ENCODE results near the gene RHOB.

The RHOB gene

DNA sequence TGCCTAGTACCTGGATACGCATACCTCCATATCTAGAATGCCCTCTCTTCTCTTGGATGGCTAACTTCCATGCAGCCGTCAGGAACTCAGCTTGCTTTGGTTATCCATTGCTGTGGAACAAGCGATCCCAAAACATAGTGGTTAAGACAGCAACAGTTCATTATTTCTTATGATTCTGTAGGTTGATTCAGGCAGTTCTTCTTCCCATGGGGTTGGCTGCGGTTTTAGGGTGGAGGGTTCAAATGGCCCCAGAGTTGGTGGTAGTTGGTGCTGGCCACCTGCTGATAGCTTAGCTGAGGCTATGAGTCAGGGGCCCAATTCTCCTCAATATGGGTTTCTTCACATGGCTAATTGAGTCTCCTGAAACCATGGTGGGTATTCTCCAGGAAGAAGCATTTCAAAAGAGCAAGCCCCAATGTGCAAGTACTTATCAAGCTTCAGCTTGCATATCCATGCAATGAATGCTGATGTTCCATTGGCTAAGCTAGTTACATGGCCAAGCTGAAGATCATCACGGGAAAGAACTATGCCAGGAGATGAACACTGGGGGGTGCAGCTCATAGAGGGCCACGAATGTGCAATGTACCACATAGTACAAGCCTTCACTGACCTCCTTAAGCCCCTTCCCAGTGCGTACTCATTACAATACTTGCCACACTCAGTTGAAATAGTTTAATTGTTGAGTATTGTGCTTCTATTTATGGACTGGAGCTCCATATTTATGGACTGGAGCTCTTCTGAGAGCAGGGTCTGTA, 10.0 kb upstream of the RHOB start:
- DNase-seq (ENCODE audit: low read depth in 2 of 3, low spot score in 1 of 3) = no peak

DNA sequence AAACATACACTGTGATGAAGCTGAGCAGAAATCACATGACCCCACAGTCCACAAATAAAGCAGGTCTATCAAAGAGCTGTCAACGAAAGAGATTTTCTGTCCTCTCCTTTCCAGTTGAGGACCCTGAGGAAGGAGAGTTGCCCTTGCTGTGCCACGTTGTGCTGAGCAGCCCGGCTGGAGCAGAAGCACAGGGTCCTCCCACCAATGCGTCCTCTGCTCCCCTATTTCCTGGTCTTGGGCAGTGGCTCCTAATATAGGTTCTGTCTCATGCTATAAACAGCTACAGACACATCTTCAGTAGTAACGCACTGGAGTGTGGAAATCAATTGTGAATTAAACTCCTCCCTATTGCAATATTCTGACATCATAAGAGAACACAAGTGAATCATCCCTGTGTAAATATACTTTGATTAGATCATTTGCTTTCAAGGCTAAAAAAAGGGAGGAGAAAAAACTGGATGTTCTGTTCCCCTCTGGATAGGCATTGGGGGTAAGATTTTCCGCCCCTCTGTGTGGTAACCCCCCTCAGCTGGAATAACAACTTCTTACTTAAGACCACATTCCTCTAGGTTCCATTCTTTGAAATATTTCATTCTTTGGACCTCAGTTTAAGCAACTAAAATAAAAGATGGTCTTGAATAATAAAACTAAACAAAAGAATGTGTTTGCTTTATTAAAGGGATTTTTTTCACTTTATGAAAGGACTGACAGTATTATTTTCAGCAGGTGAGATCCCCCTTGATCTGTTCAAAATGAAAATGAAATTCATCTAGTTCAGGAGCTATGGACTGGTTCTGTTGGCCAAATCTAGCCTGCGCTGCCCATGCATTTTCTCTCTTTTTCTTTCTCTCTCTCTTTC, 8.3 kb upstream of the RHOB start:
- DNase-seq (ENCODE audit: low read depth in 2 of 3, low spot score in 1 of 3) = no peak

DNA sequence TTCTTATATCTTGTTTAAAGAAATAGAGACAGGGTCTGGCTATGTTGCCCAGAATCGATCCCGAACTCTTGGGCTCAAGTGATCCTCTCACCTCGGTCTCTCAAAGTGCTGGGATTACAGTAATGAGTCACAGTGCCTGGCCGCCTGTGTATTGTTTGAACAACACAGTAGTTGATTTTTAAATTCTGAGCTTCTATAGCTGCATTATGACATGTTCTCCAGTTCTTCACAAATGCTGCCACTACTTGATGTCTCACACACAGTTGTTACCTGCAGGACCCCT, 7.7 kb upstream of the RHOB start:
- DNase-seq (ENCODE audit: low read depth in 2 of 3, low spot score in 1 of 3) = no peak

DNA sequence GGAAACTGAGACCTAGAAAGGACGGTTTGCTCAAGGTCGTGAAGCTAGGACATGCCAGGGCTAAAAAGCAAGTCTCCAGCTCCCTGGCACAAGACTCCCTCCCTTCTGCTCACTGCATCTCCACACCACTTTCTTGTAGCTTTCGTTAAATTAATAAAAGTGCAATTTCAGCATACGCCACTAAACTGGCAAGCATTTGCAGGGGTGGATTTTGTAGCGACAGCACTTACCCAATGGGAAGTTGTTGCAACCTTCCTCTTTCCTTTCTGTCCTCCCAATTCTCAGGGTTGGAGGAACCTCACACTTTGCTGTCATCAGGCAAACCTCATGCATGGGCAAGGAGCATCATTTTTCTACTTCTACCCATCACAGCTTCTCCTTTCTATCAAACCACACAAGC, 7.4 kb upstream of the RHOB start:
- DNase-seq (ENCODE audit: low read depth in 2 of 3, low spot score in 1 of 3) = no peak

DNA sequence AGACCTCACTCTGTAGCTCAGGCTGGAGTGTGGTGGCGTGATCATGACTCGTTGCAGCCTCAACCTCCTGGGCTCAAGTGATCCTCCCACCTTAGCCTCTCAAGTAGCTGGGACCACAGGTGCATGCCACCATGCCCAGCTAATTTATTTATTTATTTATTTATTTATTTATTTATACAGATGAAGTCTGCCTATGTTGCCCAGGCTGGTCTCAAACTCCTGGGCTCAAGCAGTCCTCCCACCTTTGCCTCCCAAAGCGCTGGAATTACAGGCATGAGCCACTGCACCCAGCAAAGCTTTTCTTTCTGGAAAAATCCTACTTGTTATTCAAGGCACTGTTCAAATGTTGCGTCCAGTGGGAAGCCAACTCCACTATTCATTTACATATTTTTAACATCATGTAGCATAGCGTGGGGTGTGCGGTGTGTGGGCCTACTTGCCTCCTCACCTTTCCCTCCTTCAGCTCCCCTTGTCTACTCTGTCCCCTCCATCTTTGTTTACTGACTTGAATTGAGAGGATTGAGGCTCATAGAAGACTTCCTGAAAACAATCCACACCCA, 6.8 kb upstream of the RHOB start:
- no peak for DNase-seq (ENCODE audit: low read depth in 2 of 3, low spot score in 1 of 3)

DNA sequence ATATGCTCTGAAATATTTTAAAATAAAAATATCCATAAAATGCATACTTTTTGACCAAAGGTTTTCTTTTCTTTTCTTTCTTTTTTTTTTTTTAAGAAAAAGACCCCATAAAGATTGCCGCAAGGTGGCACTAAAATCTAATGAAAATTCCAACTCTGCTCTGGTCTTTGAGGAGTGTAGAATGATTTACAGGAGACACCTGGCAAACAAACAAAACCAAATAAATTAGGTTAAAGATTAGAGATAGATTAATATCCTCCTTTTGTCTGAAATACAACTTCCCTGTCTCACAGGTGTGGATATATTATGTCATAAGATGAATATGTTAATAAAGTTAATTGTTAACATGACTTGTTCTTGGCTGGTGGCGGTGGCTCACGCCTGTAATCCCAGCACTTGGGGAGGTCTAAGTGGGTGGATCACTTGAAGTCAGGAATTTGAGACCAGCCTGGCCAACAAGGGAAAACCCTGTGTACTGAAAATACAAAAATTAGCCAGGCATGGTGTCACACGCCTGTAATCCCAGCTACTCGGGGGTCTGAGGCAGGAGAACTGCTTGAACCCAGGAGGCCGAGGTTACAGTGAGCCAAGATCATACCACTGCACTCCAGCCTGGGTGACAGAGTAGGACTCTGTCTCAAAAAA, 3.5 kb upstream of the RHOB start:
- DNase-seq (ENCODE audit: low read depth in 2 of 3, low spot score in 1 of 3) = no peak

DNA sequence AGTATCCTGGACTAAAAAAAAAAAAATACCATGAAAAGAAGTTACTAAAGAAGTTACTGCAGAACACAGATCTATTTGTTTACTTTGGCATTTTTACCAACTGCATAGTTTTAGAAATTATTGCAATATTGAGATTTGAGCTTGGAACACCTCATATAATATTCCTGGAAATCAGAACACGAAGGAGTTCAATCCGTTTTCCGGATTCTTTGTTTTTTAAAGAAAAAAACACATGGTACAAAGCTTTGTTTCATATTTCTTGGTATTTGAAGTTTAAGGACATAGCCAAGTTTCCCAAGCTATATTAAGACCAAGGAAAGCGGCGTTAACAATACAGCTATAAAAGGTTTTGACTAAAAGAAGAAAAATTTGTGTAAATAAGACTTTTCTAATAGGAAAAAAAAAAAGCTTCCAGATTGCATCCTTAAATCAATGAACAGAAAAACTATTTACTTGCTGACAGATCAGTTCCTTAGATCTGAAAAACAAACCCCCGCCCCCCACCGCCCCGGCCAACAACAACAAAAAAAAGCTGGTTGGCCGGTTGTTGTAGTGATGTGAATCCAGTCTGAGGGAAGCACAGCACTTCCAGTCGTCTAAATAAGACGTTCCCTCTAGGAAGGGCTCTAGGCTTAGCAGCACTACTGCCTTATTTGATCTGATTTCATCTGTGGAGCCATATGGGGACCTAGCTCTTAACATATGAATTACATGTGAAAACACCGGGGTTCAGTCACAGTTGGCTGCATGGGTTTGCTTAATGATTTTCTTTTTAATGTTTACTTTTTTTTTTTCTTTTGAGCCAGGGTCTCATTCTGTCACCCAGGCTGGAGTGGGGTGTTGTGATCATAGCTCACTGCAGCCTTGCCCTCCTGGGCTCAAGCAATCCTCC, 2.5 kb upstream of the RHOB start:
- DNase-seq (ENCODE audit: low read depth in 2 of 3, low spot score in 1 of 3) = no peak

DNA sequence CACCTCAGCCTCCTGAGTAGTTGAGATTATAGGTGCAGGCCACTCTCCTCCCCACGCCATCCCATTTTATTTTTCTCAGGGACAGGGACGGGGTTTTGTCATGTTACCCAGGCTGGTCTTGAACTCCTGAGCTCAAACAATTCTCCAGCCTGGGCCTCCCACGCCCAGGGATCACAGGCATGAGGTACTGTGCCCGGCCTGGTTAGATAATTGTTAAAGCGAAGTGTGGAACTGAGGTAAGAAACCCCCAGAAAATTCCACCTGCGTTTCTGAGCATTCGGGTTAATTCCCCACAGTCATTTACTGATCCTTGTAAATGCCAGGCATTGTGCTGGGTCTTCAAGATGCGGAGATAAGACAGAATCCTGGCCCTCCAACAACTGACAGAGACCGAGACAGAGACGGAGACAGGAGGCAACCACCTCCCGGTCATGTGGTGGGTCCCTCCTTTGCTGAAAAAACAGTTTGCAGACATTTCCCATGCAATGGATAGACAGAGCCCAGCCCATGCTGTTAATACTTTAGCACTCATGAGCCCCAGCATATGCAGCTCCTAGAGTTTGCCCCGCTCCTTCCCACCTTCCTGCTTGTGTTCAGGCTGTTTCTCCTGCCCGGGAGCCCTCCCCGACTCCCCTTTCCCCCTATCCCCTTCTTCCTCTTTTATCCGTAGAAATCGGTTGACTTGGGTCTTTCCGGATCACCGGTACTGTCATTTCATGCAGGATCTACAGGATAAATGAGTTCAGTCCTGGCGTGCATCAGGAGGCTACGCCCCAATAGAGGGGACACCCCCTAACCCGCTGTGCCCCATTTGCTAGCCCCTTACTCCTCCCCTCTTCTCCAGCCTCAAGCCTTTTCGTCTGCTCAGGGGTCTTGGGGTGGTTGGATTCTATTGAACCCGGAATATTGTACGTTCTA, 1.6 kb upstream of the RHOB start:
- no peak for DNase-seq (ENCODE audit: low read depth in 2 of 3, low spot score in 1 of 3)

DNA sequence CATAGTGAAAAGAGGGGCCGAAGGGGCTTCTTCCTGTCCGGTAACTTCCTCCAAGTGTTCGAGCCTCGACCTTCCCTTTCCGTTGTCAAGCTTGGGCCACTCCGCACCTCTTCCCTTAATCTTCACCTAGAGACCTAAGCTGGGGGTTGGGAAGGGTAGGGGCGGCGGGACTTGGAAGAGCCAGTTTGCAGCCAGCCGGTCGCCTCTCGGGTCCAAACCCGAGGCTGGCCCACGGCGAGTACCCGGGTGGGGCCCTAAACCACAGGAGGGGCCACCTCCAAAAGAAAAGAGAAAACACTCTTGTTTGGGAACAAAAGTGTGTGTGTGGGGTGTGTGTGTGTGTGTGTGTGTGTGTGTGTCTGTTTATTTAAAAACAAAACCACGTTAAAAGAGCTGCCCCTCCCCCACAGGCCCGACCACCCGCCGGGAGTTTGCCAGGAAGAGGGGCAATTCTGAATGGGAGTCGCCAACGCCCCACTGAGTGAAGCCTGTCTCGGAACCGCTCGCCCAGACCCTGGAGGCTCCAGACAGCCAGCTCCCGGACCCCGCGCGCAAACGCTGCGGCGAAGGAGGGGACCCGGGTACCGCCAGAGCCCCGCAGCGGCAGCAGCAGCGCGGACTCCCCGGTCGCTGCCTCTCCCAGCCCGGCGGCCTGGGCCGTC, 488 bp upstream of the RHOB start:
- no peak for DNase-seq (ENCODE audit: low read depth in 2 of 3, low spot score in 1 of 3)

DNA sequence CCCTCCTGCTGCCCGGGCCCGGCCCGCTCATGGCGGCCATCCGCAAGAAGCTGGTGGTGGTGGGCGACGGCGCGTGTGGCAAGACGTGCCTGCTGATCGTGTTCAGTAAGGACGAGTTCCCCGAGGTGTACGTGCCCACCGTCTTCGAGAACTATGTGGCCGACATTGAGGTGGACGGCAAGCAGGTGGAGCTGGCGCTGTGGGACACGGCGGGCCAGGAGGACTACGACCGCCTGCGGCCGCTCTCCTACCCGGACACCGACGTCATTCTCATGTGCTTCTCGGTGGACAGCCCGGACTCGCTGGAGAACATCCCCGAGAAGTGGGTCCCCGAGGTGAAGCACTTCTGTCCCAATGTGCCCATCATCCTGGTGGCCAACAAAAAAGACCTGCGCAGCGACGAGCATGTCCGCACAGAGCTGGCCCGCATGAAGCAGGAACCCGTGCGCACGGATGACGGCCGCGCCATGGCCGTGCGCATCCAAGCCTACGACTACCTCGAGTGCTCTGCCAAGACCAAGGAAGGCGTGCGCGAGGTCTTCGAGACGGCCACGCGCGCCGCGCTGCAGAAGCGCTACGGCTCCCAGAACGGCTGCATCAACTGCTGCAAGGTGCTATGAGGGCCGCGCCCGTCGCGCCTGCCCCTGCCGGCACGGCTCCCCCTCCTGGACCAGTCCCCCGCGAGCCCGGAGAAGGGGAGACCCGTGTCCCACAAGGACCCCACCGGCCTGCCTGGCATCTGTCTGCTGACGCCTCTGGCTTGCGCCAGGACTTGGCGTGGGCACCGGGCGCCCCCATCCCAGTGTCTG, 767 bp downstream of the RHOB start:
- DNase-seq (ENCODE audit: low read depth in 2 of 3, low spot score in 1 of 3) = no peak

DNA sequence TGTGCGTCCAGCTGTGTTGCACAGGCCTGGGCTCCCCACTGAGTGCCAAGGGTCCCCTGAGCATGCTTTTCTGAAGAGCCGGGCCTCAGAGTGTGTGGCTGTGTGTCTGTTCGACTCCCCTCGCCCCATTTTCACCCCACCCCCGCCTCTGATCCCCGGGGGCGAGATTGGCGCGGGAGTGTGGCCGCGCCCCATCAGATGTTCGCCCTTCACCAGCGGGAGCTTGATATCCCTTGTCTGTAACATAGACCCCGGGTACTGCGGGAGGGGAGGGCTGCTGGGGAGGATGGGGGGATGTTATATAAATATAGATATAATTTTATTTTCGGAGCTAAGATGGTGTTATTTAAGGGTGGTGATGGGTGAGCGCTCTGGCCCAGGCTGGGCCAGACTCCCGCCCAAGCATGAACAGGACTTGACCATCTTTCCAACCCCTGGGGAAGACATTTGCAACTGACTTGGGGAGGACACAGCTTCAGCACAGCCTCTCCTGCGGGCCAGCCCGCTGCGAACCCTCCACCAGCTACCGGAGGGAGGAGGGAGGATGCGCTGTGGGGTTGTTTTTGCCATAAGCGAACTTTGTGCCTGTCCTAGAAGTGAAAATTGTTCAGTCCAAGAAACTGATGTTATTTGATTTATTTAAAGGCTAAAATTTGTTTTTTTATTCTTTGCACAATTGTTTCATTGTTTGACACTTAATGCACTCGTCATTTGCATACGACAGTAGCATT, 1.5 kb downstream of the RHOB start:
- DNase-seq (ENCODE audit: low read depth in 2 of 3, low spot score in 1 of 3) = no peak

DNA sequence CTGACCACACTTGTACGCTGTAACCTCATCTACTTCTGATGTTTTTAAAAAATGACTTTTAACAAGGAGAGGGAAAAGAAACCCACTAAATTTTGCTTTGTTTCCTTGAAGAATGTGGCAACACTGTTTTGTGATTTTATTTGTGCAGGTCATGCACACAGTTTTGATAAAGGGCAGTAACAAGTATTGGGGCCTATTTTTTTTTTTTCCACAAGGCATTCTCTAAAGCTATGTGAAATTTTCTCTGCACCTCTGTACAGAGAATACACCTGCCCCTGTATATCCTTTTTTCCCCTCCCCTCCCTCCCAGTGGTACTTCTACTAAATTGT, 2.1 kb downstream of the RHOB start:
- no peak for DNase-seq (ENCODE audit: low read depth in 2 of 3, low spot score in 1 of 3)

DNA sequence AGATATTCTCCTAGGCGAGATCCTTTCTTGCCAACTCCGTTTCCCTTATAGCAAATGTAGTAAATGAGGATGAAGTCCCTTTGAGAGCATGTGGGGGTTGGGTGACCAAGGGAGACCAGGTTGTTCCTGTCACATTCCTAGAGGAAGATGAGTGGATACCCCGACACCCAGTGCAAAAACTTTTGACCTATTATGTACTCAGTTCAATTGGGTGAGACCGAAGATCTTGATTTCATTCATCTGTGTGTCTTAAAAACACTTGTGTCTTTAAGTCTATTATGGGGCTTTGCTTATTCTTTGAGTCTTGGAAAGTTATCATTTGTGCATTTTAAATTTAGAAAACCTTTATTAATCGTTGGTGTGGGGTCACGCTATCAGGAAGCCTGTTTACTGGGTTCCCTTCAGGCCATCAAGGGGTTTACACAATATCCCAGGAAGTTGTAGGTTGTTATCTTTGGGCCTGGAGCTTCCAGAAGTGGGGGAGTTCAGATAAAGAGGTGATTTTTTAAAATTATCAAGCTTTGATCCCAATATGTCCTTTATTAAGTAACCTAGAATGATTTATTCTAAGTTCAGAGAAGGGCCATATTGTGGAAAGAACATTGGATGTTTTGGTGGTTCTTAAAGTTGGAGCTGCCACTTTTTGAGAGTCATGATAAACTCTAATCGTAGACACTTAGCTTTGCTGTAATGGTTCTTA, 2.8 kb downstream of the RHOB start:
- no peak for DNase-seq (ENCODE audit: low read depth in 2 of 3, low spot score in 1 of 3)

DNA sequence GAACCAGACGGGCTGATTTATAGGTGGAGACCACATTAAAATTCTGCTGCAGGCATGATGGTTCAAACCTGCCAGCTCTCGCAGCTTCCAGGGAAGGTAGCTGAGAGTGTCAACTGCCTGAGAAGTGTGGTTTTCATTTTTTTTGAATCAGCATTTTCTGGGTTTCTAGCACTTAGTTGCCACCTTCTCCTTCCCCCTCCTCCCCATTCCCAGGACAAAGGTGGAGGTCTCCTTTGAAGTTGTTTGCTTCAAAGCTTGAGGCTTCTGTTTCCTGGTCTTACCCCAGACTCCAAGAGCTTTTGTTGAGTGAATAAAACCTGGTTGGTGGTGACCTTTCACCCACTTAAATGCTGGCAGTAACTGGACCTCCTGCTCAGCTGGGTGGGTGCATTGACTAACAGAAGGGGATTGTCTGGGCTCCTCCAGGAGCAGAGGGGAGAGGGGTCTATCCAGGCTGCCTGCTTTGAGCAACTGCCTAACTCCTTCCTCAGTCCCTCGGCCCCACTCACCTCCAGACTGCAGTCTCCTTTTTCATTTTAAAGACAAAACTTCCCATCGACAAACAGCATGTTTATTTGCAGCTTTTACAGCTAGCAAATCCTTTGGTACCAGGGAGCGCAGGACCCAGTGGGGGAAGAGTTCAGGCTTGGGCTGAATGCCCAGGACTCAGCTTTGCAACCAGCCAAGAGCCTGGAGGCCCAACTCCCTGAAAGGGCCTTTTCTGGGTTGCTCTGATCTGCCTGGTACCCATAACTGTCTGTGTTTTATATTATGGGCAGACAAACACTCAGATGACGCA, 3.5 kb downstream of the RHOB start:
- DNase-seq (ENCODE audit: low read depth in 2 of 3, low spot score in 1 of 3) = no peak

DNA sequence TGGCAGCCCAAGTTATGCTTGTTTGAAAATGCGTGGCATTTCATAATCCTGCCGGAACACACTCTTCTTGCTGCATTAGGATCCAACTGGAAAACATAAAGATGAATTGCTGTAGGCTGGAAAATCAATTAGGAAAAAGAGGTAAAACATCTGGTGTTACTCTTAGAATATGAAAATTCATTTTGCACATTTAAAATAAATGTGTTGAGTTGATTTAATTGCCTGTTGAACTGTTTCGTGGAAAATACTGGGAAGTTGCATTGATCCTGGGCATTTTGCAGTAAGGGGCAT, 4.1 kb downstream of the RHOB start:
- no peak for DNase-seq (ENCODE audit: low read depth in 2 of 3, low spot score in 1 of 3)

DNA sequence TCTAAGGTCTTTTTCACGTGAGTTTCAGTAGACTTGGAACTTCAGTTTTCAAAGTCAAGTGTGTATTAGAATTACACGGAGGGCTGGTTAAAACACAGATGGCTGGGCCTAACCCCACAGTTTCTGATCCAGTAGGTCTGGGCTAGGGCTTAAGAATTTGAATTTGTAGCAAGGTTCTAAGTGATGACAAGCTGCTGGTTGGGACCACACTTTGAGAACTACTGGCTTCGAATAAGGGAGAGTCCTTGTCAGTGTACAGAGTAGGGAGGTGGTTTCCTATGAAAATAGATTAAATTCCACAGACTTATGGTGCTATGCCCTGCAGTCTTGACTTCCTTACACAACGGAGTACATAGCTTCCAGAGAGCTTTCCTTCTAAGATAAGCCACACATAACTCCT, 4.5 kb downstream of the RHOB start:
- no peak for DNase-seq (ENCODE audit: low read depth in 2 of 3, low spot score in 1 of 3)
